SKM-1 (cell line): Measurements from ENCODE around the gene ERAP2.
"Not testable (repeated sequence)": the region's sequence is repeated elsewhere in the genome, so short reads cannot be mapped to it uniquely, and the experiment has no call there.

Experiments used
- DNase-seq: peaks from one replicate; lab custom pipeline; 2025; ENCODE audit not compliant: unreplicated experiment; lab: John Stamatoyannopoulos, UW

Gene ERAP2, protein sequence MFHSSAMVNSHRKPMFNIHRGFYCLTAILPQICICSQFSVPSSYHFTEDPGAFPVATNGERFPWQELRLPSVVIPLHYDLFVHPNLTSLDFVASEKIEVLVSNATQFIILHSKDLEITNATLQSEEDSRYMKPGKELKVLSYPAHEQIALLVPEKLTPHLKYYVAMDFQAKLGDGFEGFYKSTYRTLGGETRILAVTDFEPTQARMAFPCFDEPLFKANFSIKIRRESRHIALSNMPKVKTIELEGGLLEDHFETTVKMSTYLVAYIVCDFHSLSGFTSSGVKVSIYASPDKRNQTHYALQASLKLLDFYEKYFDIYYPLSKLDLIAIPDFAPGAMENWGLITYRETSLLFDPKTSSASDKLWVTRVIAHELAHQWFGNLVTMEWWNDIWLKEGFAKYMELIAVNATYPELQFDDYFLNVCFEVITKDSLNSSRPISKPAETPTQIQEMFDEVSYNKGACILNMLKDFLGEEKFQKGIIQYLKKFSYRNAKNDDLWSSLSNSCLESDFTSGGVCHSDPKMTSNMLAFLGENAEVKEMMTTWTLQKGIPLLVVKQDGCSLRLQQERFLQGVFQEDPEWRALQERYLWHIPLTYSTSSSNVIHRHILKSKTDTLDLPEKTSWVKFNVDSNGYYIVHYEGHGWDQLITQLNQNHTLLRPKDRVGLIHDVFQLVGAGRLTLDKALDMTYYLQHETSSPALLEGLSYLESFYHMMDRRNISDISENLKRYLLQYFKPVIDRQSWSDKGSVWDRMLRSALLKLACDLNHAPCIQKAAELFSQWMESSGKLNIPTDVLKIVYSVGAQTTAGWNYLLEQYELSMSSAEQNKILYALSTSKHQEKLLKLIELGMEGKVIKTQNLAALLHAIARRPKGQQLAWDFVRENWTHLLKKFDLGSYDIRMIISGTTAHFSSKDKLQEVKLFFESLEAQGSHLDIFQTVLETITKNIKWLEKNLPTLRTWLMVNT

DNA sequence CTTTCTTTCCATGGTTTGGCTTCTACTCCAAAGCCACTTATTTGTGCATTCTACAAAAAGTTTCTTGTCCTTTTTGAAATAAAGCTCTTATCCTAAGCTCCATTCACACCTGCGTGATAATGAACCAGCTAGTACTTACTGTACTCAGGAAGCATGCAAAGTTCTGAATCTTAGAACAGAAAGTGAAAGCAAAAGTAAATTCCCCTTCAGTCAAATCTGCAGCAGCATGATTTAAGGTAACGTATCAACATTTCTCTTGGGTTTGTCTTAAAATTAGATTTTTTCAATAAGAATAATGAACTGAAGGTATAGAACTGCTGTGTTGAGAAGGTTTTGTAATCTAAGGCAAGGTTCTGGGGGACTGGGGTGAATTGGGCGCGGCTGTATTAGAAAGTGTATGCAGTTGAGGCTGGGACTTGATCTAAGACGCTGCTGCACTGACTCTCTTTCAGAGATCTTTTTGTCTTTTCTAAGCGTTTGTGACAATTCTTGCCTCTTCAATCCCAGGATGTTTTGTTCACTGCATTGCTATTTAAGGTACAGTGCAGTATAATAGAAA lies at the start of gene ERAP2:
Gene ERAP2 (plus strand): TSS at position 209 of the 559 bp plus-strand sequence. CDS start 3,186 bp downstream, outside the sequence.
- DNase-seq, result peak; percentile 23

DNA sequence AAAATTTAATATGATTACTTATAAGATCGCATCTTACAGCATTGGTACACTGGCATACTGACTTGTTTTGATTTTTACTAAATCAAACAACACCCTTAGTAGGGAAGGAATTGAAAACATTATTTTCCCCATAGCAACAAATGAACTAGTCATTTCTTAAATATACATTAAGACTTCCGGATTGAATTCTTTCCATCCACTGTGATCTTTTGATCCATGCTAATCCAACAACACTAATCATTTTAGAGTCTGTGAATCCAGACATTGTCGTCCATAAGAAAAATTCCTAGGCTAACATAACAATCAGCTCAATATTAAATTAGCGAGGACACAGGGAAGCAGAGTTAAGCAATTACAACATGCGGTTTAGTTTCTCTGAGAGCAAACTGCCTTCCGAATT lies 47.0 kb upstream of the ERAP2 start:
- no peak for DNase-seq

DNA sequence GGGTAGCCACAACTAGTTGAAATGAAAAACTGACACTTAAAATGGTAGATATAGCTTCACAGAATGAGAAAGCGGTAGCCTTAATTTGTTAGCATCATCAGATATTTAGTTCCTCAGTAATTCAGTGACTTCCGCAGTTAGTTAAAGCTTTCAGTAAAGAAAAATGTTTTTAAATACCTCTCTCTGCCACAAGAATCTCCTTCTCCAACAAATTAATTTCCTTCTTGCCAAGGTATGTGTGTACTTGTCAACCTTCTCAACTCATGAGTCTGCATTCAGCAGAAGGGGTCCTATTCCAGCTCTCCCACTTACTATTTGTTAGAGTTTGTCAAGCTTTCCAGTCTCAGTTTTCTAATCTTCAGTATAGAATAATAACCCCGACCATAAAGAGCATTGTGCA lies 42.3 kb upstream of the ERAP2 start:
- DNase-seq, result no peak

DNA sequence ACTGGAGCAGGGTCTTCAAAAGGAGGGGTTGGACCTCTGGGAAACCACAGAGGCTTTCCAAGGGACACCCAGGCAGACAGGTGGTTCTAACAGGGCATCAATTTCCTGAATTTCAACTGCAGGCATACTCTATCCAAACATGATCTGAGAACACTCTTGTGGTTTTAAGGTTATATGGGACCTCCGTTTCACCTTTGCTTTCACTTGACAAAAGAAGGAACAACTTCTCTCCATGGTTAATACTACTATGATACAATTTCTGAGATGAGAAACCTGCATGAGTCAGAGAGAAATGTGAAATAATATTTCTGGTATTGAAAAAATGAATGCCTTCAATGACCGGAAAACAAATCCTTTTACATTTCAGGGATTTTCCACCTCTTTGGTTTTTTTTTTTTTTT lies 40.5 kb upstream of the ERAP2 start:
- no peak for DNase-seq

DNA sequence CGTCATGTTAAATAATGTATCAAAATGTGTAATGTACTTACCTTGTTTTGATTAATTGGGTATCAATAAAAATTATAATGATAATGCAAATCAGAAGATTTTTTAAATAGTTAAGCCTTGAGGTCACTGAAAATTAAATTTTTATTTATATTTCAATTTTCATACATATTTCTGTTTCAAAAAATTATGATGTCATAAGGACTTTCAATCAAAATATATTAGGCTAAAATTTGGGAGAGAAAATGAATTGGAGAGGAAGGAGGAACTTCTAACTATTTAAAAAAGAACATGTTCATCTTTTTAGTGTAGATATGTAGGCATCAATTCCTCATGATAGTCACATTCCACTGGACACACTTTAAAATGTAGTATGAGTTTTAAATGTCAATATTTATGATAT lies 39.5 kb upstream of the ERAP2 start:
- DNase-seq, result no peak

DNA sequence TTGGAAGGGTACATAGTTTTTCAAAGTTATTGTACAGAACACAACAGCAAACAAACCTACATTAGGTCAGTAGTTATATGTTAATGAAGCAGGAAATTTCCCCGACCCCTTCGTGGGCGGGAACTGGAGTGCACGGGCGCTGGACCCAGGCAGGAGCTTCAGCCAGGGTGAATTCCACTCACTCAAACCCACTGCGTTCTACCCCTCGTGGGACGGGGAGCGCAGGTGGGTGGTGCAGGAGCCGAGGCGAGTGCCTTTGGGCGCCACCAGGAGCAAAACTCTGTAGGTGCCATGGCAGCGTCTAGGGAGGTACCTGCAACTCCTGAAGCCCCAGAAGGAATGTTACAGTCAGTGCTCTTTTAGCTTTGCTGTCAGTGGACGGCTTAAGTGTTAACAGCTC lies 39.0 kb upstream of the ERAP2 start:
- no peak for DNase-seq

DNA sequence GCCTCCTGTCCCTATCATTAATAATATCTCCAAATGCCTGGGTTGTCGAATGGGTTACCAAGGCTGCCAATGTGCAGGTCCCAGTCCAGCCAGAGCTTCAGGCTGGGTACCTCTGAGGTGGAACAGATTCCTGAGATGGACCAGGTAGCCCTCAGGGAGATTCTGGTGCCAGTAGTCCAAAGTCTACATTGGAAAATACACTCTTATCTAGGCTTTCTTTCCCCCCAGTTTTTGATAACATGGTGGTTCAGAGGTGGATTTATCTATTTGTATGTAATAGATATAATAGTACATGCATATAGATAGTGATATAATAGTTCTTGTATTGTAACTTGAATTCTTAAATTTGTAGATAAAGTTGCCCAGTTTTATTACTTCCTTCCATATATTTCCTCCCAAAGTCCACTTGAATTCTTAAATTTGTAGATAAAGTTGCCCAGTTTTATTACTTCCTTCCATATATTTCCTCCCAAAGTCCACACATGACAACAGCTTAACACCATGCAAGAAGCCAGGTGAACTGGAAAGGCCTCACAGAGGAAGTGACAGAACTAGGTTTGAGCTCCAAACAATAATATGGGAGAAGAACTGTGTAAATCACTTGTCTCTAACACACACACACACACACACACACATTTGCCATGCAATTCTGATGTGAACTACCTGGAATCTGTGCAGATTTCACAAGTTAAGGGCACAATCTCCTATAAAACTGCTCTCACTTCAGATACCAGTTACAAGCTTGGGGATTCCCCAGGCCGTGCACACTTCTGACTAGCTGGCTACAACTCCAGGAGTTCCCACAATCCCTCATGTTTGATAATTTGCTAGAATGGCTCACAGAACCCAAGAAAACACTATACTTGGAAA lies 37.9 kb upstream of the ERAP2 start:
- no peak for DNase-seq

DNA sequence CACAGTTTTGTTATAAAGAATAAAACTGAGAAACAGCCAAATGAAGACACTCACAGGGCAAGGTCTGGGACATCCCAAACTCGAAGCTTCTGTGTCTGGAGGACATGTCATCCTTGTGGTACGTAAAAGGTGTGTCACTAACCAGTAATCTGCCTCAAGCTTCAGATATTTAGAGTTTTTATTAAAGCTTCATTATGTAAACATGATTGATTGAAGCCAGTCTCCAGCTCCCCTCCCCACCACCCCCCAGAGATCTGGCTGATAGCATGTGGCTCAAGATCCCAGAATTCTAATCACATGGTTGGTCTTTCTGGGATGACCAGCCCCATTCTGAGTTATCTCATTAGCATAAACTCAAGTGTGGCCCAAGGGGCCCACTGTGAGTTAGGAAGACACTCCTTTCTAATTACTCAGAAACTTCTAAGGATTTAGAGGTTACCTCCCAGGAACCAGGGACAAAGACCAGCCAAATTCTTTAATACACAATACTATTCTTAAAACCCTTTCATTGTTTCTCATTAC lies 37.2 kb upstream of the ERAP2 start:
- no peak for DNase-seq

DNA sequence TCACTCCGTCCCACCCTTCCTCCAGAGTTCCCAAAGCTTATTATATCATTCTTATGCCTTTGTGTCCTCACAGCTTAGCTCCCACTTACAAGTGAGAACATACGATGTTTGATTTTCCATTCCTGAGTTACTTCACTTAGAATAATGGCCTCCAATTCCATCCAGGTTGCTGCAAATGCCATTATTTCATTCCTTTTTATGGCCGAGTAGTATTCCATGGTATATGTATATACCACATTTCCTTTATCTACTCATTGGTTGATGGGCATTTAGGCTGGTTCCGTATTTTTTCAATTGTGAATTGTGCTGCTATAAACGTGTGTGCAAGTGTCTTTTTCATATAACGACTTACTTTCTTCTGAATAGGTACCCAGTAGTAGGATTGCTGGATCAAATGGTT lies 34.4 kb upstream of the ERAP2 start:
- DNase-seq, result not testable (repeated sequence)

DNA sequence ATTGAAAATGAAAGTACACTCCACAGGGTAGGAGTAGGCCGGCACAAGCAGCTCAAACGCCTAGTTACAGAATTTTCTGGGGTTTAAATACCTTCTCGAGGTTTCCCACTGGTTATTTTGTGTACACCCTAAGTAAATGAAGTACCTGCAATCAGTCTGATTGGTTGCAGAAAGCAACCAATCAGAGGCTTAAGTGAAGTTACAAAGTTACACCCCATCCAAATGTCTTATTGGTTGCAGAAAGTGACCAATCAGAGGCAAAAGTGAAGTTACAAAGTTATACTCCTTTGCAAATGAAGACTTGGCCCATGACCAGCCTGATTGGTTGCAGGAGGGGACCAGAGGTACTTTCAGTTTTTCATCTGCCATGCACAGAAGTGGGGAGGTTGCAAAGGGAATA lies 33.2 kb upstream of the ERAP2 start:
- DNase-seq, result no peak

DNA sequence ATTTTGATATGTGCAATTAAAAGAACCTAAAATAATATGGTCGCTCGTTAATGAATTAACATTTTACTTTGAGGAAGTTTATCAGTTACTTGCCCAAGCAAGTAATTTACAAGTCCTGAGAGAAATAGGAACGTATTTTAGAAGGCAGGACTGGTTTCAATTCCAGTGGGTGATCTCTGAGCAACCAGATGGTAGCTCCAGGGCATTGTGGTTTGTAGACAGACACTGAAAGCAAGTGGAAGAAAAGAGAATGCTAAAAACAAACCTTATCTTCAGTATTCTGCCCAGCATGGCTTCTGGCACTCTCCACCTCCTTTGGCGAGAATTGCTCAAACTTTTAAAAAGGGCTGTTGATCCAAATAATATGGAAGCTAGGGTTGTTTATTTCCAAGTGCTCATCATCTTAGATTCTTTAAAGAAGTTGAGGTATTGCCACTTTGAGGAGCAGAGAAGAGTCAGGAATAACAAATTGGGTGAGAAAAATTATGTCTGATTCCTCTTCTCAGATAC lies 31.8 kb upstream of the ERAP2 start:
- DNase-seq, result no peak

DNA sequence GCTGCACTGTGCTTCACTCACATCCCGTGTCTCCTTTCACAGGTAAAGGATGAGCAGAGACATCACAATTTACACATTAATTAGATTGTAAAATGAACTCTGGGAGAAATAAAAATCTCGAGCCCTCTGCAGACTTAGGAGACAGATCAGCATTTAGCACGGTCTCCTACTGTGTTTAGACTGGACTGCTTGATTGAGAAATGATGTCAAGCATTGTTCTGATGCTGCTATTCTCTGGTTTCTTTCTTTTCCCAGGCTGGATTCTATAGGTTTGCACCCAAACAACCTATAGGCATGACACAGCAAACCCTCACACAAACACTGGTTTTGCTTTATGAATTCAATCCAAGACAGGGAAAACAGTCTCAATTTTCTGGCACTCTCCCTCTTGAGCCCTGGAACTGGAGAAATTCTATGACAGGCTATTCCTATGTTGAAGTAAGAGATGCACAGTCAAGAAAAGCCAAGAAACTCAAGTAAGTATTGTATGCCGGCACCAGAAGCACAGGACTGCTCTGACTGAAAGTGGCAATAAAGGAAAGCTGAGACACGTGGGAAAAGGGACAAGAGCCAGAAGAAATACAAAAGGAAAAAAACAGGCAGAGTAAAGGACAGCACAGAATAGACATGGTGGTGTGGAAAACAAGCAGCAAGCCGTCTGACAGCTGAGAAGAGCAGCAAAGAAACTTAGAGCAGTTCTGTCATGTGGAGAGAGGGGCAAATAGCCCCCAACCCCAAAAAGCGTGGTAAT lies 24.8 kb upstream of the ERAP2 start:
- no peak for DNase-seq

DNA sequence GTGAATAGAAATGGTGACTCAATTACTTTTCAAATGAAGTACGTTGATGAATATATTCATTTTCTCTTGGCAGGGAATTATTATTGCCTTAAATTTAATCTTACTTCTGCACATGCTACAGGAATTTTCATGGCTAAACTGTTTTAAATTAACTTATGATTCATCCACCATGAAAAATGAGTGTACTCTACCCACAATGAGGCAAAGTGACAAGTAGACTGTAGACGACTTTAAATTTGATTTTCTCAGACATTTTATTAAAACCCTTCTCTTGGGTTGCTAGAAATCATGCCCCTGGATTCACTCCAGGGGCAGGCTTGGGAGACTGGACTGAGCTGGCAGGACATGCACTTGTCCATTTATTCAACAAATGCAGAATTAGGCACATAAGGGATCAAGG lies 23.5 kb upstream of the ERAP2 start:
- no peak for DNase-seq

DNA sequence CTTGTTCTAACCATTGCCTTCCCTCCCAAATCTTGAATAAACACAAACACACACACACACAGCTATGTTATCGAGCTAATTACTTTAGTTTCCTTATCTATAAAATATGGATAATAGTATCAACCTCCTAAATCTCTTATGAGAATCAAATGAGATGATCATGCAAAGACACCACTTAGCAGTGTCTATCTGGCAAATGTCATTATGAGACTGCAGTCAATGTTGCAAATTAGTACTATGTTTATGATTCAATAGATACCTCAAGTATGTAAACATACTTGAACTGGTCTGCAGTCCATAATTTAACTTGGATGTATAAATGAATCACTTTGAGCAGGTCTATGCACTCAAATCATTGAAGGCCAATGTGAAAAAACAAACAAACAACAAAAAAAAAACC lies 22.2 kb upstream of the ERAP2 start:
- no peak for DNase-seq

DNA sequence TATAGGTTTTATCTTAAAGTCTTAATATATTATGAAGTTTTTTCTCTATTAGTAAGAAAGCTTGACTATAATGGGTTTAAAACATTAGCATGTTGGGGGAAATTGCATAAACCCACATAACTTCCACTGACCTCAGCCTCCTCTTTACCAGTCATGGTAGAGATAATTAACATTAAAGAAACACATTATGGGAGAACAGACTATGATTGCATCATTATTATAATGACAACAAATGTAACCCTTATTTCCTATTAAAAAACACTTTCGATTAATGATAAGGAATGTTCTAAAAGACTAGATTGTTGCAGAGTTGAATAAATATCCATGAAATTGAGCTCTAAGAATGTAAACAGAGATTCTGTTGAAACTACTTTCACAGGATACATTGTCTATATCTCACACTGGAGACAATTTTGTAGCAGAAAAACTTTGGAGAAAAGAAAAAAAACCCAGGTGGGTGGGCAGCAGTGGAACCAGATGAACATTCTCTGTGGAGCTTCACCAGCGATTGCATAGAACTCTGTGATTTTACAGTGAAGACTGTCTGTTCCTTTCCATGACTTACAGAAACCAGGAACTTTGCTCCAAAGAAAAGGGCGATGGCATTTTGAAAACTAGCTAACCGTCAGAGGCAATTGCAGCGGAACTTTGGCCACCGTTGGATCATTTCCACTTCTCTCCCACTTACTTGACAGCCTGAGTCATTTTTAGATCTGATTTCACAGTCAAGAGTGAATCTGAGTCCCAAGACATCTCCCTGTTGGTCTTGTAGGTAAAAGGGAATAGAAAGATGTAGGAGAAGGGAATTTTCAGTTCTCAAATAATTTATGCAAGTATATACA lies 21.0 kb upstream of the ERAP2 start:
- DNase-seq, result no peak

DNA sequence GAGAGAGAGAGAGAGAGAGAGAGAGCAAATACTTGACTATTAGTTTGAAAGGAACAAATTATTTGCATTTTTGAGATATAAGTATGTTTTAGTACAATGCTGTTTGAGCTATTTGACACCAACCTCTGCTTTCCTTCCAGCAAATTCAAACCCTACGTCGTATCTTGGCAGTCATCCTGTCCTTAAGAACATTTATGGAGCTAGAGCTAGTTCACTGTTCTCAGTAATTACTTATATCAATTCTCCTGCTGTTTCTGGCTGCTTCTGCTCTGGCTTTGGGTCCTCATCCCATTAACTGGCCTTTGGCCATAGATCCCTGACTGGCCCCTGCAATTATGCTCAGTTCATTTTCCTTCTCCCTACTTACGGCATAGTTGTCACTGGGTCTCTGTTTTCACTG lies 19.9 kb upstream of the ERAP2 start:
- no peak for DNase-seq

DNA sequence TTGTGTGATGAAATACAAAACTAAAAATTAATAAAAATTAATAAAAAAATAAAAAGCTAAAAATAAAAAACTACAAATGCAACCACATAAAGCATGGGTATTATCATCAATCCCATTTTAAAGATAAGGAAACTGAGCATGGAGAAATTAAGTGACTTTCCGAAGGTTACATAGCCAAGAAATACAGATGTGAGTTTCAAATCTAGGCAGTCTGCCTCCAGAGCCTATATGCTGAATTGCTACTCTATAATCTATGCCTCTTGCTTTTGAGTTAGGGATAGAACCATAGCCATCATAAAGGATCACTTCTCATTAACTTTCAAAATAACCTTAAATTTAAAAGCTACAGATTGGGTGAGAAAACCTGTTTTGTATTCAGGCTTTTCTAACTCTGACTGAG lies 18.8 kb upstream of the ERAP2 start:
- no peak for DNase-seq

DNA sequence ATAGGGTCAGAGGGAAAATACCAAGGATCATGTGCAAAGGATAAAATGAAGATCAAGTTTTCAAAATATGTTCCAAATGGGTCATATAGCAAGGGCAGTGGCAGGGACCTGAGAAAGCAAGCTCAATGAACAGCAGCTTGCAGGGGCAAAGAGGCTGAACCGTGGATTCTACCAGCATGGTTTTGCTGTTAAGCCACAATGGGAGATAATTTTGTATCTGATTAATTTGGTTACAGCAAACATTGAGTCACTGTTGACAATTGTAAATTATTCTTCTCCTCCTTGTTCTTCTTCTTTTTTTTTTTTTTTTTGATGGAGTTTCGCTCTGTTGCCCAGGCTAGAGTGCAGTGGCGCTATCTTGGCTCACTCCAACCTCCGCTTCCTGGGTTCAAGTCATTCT lies 18.4 kb upstream of the ERAP2 start:
- no peak for DNase-seq

DNA sequence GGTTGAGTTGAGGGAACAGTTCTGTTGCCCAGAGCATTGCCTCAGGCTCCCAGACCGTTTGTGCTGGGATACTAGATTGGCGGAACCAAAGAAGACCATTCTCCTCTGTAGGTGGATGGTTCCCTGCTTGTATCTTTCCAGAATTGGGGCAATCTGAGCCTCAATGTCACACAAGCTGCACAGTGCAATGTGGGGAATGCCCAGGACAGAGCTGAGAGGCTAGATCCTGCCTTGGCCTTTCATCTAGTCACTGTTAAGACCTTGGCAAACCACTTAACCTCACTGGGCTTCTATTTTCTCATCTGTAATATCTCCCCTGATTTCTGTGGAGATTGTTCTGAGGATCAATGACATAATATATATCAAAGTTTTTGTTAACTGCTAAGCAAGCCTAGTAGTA lies 16.9 kb upstream of the ERAP2 start:
- DNase-seq, result no peak
